GM13977 (cell line): ENCODE results near the gene LPP.

ENCODE experiments used
- DNase-seq: peaks from one replicate; pipeline ENCODE4 v3.0.0; 2012; ENCODE audit warnings: low spot score
- CTCF ChIP-seq: IDR thresholded peaks from 2 replicates; pipeline ENCODE4 v1.5.1; 2012; ENCODE audit warnings: mild to moderate bottlenecking, control low read depth; ENCODE audit not compliant: insufficient read depth; ENCODE audit errors: extremely low read depth, missing control alignments
- in situ Hi-C: fragments of 300-500 bp; cut with MboI; formaldehyde crosslinking; loops from one replicate; pipeline ENCODE4 v1.12.0; 2022; ENCODE audit warnings: low sequenced_read_pairs, low pct_unique_long_range_greater_than_20kb, mixed read lengths, inconsistent platforms; ENCODE audit not compliant: unreplicated experiment

LPP gene

GRCh38 chr3:188241883-188242282, 87.9 kb downstream of the LPP start:
- in situ Hi-C loops: no loop called here
- no peak for TF ChIP-seq CTCF
- no peak for DNase-seq

GRCh38 chr3:188242436-188243123, 88.6 kb downstream of the LPP start:
- peak; percentile 15 for DNase-seq
- TF ChIP-seq CTCF: no peak
- in situ Hi-C loops: no loop called here

DNA sequence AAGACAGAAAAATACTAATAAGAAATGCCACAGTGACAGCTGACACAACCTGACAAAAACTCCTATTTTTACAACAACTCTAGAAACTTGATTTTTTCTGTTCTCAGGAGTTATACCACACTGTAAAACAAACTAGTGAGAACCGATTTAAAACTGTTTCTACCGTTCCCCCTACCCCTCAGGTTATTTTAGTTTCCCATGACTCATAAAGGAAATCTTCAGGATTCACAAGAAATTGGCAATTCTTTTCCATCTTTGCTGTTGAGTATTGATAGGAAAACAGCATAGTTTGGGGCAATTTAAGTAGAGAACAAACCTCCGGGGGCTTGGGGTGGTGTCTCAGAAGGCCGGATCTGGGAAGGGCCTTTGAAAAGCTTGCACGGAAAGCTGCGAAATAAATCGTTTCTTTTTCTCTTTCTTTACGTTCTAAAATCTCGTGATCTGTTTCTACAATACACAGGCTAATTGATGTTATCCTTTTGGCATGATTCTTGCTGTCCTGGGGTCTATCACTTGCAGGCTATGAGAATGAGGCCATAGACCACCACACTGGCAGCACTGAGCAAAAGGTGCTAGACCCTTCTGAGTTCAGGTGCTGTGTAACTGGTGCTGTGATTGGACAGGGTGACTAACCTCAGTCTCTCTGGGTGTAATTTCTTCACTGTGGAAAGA, 89.3 kb downstream of the LPP start:
- no peak for TF ChIP-seq CTCF
- in situ Hi-C loops: no loop called here
- no peak for DNase-seq

- DNase-seq: no peak
- no peak for TF ChIP-seq CTCF
- in situ Hi-C loops: no loop called here
Observed at GRCh38 chr3:188244395-188244861, 90.5 kb downstream of the LPP start.

DNA sequence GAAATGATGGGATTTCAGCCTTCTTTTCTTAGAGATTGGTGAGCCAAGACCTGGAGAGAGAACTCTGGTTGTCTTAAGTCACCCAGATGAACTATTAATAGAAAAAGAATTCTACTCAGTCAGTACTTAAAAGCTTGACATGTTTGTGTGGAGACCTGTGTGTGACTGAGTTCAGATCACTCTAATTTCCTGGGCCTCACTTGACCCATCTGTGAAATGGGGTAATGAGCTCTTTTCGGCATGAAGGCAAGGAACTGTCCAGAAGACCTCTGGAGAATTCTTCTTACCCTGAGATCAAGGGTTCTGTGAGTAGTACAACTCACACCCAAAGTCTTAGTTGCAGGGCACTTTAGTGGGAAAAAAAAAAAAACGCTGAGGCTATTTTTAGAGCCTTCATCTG, 92.9 kb downstream of the LPP start:
- in situ Hi-C loops: no loop called here
- DNase-seq: no peak
- no peak for TF ChIP-seq CTCF

- in situ Hi-C loops: no loop called here
- DNase-seq: no peak
- no peak for TF ChIP-seq CTCF
Observed at GRCh38 chr3:188248036-188248561, 94.1 kb downstream of the LPP start.
